Astrocyte (in vitro differentiated cells and primary cell): ENCODE data around the gene FBXL14. TPM values are rescaled to one million over a fixed set of nuclear protein-coding genes. Genes with fewer than 3 reads are reported as not detected.

ENCODE experiments used
- DNase-seq: peaks from one replicate; pipeline ENCODE4 v3.0.0-alpha.2; 2010; ENCODE audit warnings: low read depth
- FAIRE-seq: peaks from 2 replicates; lab custom pipeline; 2011; peaks lifted over from hg19 to GRCh38; lab: Jason Lieb, UNC
- H2AFZ ChIP-seq: 2 replicates; pipeline ENCODE4 v1.6.0; 2012; ENCODE audit warnings: low read depth, low read length, inconsistent platforms
- H3K27ac ChIP-seq: 2 replicates; pipeline ENCODE4 v1.5.1; 2011; ENCODE audit warnings: low read depth, low read length, inconsistent platforms
- H3K27me3 ChIP-seq: 2 replicates; pipeline ENCODE4 v1.6.0; 2011; ENCODE audit warnings: low read length, inconsistent platforms; ENCODE audit not compliant: insufficient read depth
- H3K36me3 ChIP-seq: 2 replicates; pipeline ENCODE4 v1.5.1; 2011; ENCODE audit warnings: low read length, inconsistent platforms; ENCODE audit not compliant: insufficient read depth
- H3K4me1 ChIP-seq: 2 replicates; pipeline ENCODE4 v1.5.1; 2011; ENCODE audit warnings: low read length, inconsistent platforms; ENCODE audit not compliant: insufficient read depth
- H3K4me2 ChIP-seq: 2 replicates; pipeline ENCODE4 v1.6.0; 2012; ENCODE audit warnings: low read length, inconsistent platforms
- H3K4me3 ChIP-seq: 2 replicates; pipeline ENCODE4 v1.5.1; 2011; ENCODE audit warnings: low read depth, mild to moderate bottlenecking, low read length, inconsistent platforms; ENCODE audit not compliant: insufficient read depth
- H3K79me2 ChIP-seq: 2 replicates; pipeline ENCODE4 v1.6.0; 2012; ENCODE audit warnings: mild to moderate bottlenecking, low read length, inconsistent platforms; ENCODE audit not compliant: insufficient read depth
- H3K9ac ChIP-seq: 2 replicates; pipeline ENCODE4 v1.6.0; 2012; ENCODE audit warnings: mild to moderate bottlenecking, low read length, inconsistent platforms
- H3K9me3 ChIP-seq: 2 replicates; pipeline ENCODE4 v1.5.1; 2012; ENCODE audit warnings: low read depth, mild to moderate bottlenecking, low read length, inconsistent platforms; ENCODE audit not compliant: insufficient read depth
- H4K20me1 ChIP-seq: 2 replicates; pipeline ENCODE4 v1.6.0; 2012; ENCODE audit warnings: low read length, inconsistent platforms; ENCODE audit not compliant: insufficient read depth
- H3K27ac Mint-ChIP-seq: one replicate; pipeline ENCODE4 v1.8.0; 2021; ENCODE audit warnings: mild to moderate bottlenecking, mixed read lengths; ENCODE audit not compliant: unreplicated experiment
- H3K27me3 Mint-ChIP-seq: one replicate; pipeline ENCODE4 v1.8.0; 2021; ENCODE audit warnings: low read depth, mixed read lengths; ENCODE audit not compliant: unreplicated experiment
- H3K36me3 Mint-ChIP-seq: one replicate; pipeline ENCODE4 v1.8.0; 2021; ENCODE audit warnings: low read depth, mixed read lengths; ENCODE audit not compliant: unreplicated experiment
- H3K4me1 Mint-ChIP-seq: one replicate; pipeline ENCODE4 v1.8.0; 2021; ENCODE audit warnings: low read depth, mixed read lengths; ENCODE audit not compliant: unreplicated experiment
- H3K4me3 Mint-ChIP-seq: one replicate; pipeline ENCODE4 v1.8.0; 2021; ENCODE audit warnings: mild to moderate bottlenecking, moderate library complexity, mixed read lengths; ENCODE audit not compliant: unreplicated experiment
- H3K9me3 Mint-ChIP-seq: one replicate; pipeline ENCODE4 v1.8.0; 2021; ENCODE audit warnings: mild to moderate bottlenecking, mixed read lengths; ENCODE audit not compliant: unreplicated experiment
- CTCF ChIP-seq: IDR thresholded peaks from 2 replicates; pipeline ENCODE4 v1.5.1; 2011; ENCODE audit warnings: low read depth, mild to moderate bottlenecking, inconsistent platforms, low read length, moderate library complexity; ENCODE audit not compliant: insufficient read depth
- EZH2 ChIP-seq: IDR thresholded peaks from 2 replicates; pipeline ENCODE4 v1.6.1; 2012; ENCODE audit warnings: mild to moderate bottlenecking, low read length, inconsistent platforms; ENCODE audit not compliant: insufficient read depth
- total RNA-seq: library from RNA; stranded (reverse); gene quantifications from 2 replicates; pipeline ENCODE4 v1.2.1, GENCODE V29; 2021

The FBXL14 gene
- total RNA-seq, 1 donor from 2014 or later: 9.2 TPM

GRCh38 chr12:1618489-1618888 lies 24.1 kb upstream of the FBXL14 start:
- H3K9me3 ChIP-seq: no peaks in the 10 kb centered on the region
- peaks cover 27% of the 10 kb centered on the region for H4K20me1 ChIP-seq
- H3K27me3 Mint-ChIP-seq: no peaks in the 10 kb centered on the region
- DNase-seq (peak; percentile 26), FAIRE-seq (peak; percentile 20)
- no peaks in the 10 kb centered on the region for H3K36me3 ChIP-seq
- H3K27ac Mint-ChIP-seq: no peak overlapping the region
- no peak overlapping the region for H2AFZ ChIP-seq
- H3K9me3 Mint-ChIP-seq: no peaks in the 10 kb centered on the region
- peaks cover 15% of the 10 kb centered on the region for H3K36me3 Mint-ChIP-seq
- H3K27me3 ChIP-seq: no peaks in the 10 kb centered on the region
- H3K27ac ChIP-seq: no peak overlapping the region
- no peak overlapping the region for H3K9ac ChIP-seq
- peaks cover 7% of the 10 kb centered on the region for H3K4me1 ChIP-seq
- H3K4me3 ChIP-seq: no peak overlapping the region
- H3K4me2 ChIP-seq: no peak overlapping the region
- peaks cover 35% of the 10 kb centered on the region for H3K79me2 ChIP-seq
- no peak overlapping the region for H3K4me3 Mint-ChIP-seq
- peaks cover 25% of the 10 kb centered on the region for H3K4me1 Mint-ChIP-seq
- no peak for TF ChIP-seq EZH2
- no peak for TF ChIP-seq CTCF

- peaks cover 35% of the 10 kb centered on the region for H3K79me2 ChIP-seq
- H2AFZ ChIP-seq: no peak overlapping the region
- H3K4me2 ChIP-seq: no peak overlapping the region
- no peaks in the 10 kb centered on the region for H3K27me3 Mint-ChIP-seq
- peaks cover 38% of the 10 kb centered on the region for H4K20me1 ChIP-seq
- no peak for DNase-seq
- no peaks in the 10 kb centered on the region for H3K27me3 ChIP-seq
- H3K4me3 Mint-ChIP-seq: no peak overlapping the region
- no peak for TF ChIP-seq EZH2
- TF ChIP-seq CTCF: no peak
- H3K4me1 ChIP-seq: peaks cover 13% of the 10 kb centered on the region
- no peak overlapping the region for H3K27ac ChIP-seq
- peaks cover 12% of the 10 kb centered on the region for H3K36me3 Mint-ChIP-seq
- peaks cover 22% of the 10 kb centered on the region for H3K4me1 Mint-ChIP-seq
- no peaks in the 10 kb centered on the region for H3K36me3 ChIP-seq
- FAIRE-seq: no peak
- no peaks in the 10 kb centered on the region for H3K9me3 ChIP-seq
- H3K4me3 ChIP-seq: no peak overlapping the region
- H3K9me3 Mint-ChIP-seq: no peaks in the 10 kb centered on the region
- no peak overlapping the region for H3K9ac ChIP-seq
- H3K27ac Mint-ChIP-seq: no peak overlapping the region
Measured at GRCh38 chr12:1616233-1617066, 22.1 kb upstream of the FBXL14 start.

GRCh38 chr12:1614360-1614759 lies 20.0 kb upstream of the FBXL14 start:
- no peaks in the 10 kb centered on the region for H3K36me3 ChIP-seq
- TF ChIP-seq CTCF (no peak), EZH2 (no peak)
- DNase-seq: no peak
- H3K79me2 ChIP-seq: peaks cover 34% of the 10 kb centered on the region
- H3K4me3 Mint-ChIP-seq: no peak overlapping the region
- H3K27me3 ChIP-seq: no peaks in the 10 kb centered on the region
- peaks cover 12% of the 10 kb centered on the region for H3K36me3 Mint-ChIP-seq
- no peaks in the 10 kb centered on the region for H3K9me3 ChIP-seq
- H3K9ac ChIP-seq: no peak overlapping the region
- H3K9me3 Mint-ChIP-seq: no peaks in the 10 kb centered on the region
- FAIRE-seq: no peak
- no peak overlapping the region for H3K4me3 ChIP-seq
- H3K4me2 ChIP-seq: no peak overlapping the region
- H3K4me1 Mint-ChIP-seq: peaks cover 12% of the 10 kb centered on the region
- no peak overlapping the region for H2AFZ ChIP-seq
- H3K27ac ChIP-seq: no peak overlapping the region
- peaks cover 16% of the 10 kb centered on the region for H3K4me1 ChIP-seq
- H4K20me1 ChIP-seq: peaks cover 38% of the 10 kb centered on the region
- no peak overlapping the region for H3K27ac Mint-ChIP-seq
- no peaks in the 10 kb centered on the region for H3K27me3 Mint-ChIP-seq
